ENCODE data around the gene GRB14. TPM values are rescaled to one million over a fixed set of nuclear protein-coding genes. Genes with fewer than 3 reads are reported as not detected.

GRB14 gene
- total RNA-seq, 1 donor from 2014 or later = 4.5 TPM

- Histone ChIP-seq H3K4me1 (no peaks in the 10 kb centered on the region), H3K4me3 (no peak overlapping the region), H3K79me2 (ENCODE audit: low read depth) (no peaks in the 10 kb centered on the region), H3K9ac (no peak overlapping the region), H3F3A (ENCODE audit: low read depth) (no peaks in the 10 kb centered on the region), H4K20me1 (ENCODE audit: low read depth) (no peaks in the 10 kb centered on the region), H2AFZ (replicated peaks) (no peak overlapping the region), H3K36me3 (no peaks in the 10 kb centered on the region), H3K4me2 (no peak overlapping the region), H3K9me3 (ENCODE audit: low read depth) (peaks cover 7% of the 10 kb centered on the region), H3K27me3 (no peaks in the 10 kb centered on the region), H3K27ac (no peak overlapping the region)
- H3K9me3 Mint-ChIP-seq = peaks cover 43% of the 10 kb centered on the region
- no peak overlapping the region for H3K4me3 Mint-ChIP-seq
- H3K36me3 Mint-ChIP-seq = peaks cover 1% of the 10 kb centered on the region
- H3K4me1 Mint-ChIP-seq = peaks cover 4% of the 10 kb centered on the region
- no peak for DNase-seq (ENCODE audit: low spot score)
- no peak overlapping the region for H3K27ac Mint-ChIP-seq
- no peak for TF ChIP-seq EZH2phosphoT487 (IDR thresholded peaks at IDR 0.05)
- peaks cover 4% of the 10 kb centered on the region for H3K27me3 Mint-ChIP-seq (ENCODE audit: insufficient read depth, low read depth)
Measured at GRCh38 chr2:164515734-164516133, 105.5 kb downstream of the GRB14 start.

- no peak for DNase-seq (ENCODE audit: low spot score)
- Histone ChIP-seq H3F3A (ENCODE audit: low read depth) (no peaks in the 10 kb centered on the region), H3K4me1 (no peaks in the 10 kb centered on the region), H4K20me1 (ENCODE audit: low read depth) (no peaks in the 10 kb centered on the region), H3K9ac (no peak overlapping the region), H3K9me3 (ENCODE audit: low read depth) (peaks cover 7% of the 10 kb centered on the region), H3K4me2 (no peak overlapping the region), H3K27me3 (no peaks in the 10 kb centered on the region), H3K79me2 (ENCODE audit: low read depth) (no peaks in the 10 kb centered on the region), H2AFZ (replicated peaks) (no peak overlapping the region), H3K27ac (no peak overlapping the region), H3K36me3 (no peaks in the 10 kb centered on the region), H3K4me3 (no peak overlapping the region)
- H3K27ac Mint-ChIP-seq = no peak overlapping the region
- peaks cover 4% of the 10 kb centered on the region for H3K4me1 Mint-ChIP-seq
- H3K9me3 Mint-ChIP-seq = peaks cover 38% of the 10 kb centered on the region
- peaks cover 1% of the 10 kb centered on the region for H3K36me3 Mint-ChIP-seq
- TF ChIP-seq EZH2 (IDR thresholded peaks at IDR 0.05) (no peak), EZH2phosphoT487 (IDR thresholded peaks at IDR 0.05) (no peak), CTCF (IDR thresholded peaks at IDR 0.05) (no peak)
- H3K4me3 Mint-ChIP-seq = no peak overlapping the region
- H3K27me3 Mint-ChIP-seq (ENCODE audit: insufficient read depth, low read depth) = peaks cover 5% of the 10 kb centered on the region
Measured at GRCh38 chr2:164515030-164515429, 106.3 kb downstream of the GRB14 start.

GRCh38 chr2:164514491-164514890 is 106.8 kb downstream of the GRB14 start:
- Histone ChIP-seq H3K27ac (no peak overlapping the region), H3K9me3 (ENCODE audit: low read depth) (peaks cover 7% of the 10 kb centered on the region), H3K27me3 (no peaks in the 10 kb centered on the region), H3F3A (ENCODE audit: low read depth) (no peaks in the 10 kb centered on the region), H3K9ac (no peak overlapping the region), H3K4me2 (no peak overlapping the region), H3K4me3 (no peak overlapping the region), H2AFZ (replicated peaks) (no peak overlapping the region), H4K20me1 (ENCODE audit: low read depth) (no peaks in the 10 kb centered on the region), H3K4me1 (no peaks in the 10 kb centered on the region), H3K36me3 (no peaks in the 10 kb centered on the region), H3K79me2 (ENCODE audit: low read depth) (no peaks in the 10 kb centered on the region)
- Mint-ChIP-seq H3K27ac (no peak overlapping the region), H3K36me3 (peaks cover 1% of the 10 kb centered on the region), H3K4me3 (no peak overlapping the region), H3K4me1 (peaks cover 4% of the 10 kb centered on the region), H3K27me3 (ENCODE audit: insufficient read depth, low read depth) (peaks cover 5% of the 10 kb centered on the region), H3K9me3 (peaks cover 36% of the 10 kb centered on the region)
- DNase-seq (ENCODE audit: low spot score) = no peak
- no peak for TF ChIP-seq EZH2phosphoT487 (IDR thresholded peaks at IDR 0.05)
- TF ChIP-seq EZH2 (IDR thresholded peaks at IDR 0.05) = no peak
- no peak for TF ChIP-seq CTCF (IDR thresholded peaks at IDR 0.05)

- H3K4me2 ChIP-seq = no peak overlapping the region
- H3K9me3 ChIP-seq (ENCODE audit: low read depth) = no peaks in the 10 kb centered on the region
- Mint-ChIP-seq H3K27ac (no peak overlapping the region), H3K36me3 (peaks cover 1% of the 10 kb centered on the region), H3K27me3 (ENCODE audit: insufficient read depth, low read depth) (peaks cover 5% of the 10 kb centered on the region), H3K9me3 (peaks cover 26% of the 10 kb centered on the region), H3K4me1 (peaks cover 4% of the 10 kb centered on the region), H3K4me3 (no peak overlapping the region)
- no peaks in the 10 kb centered on the region for H4K20me1 ChIP-seq (ENCODE audit: low read depth)
- DNase-seq (ENCODE audit: low spot score) = no peak
- H3K27me3 ChIP-seq = no peaks in the 10 kb centered on the region
- H3F3A ChIP-seq (ENCODE audit: low read depth) = no peaks in the 10 kb centered on the region
- H3K4me1 ChIP-seq = no peaks in the 10 kb centered on the region
- H3K79me2 ChIP-seq (ENCODE audit: low read depth) = no peaks in the 10 kb centered on the region
- H2AFZ ChIP-seq (replicated peaks) = no peak overlapping the region
- H3K4me3 ChIP-seq = no peak overlapping the region
- no peak for TF ChIP-seq EZH2phosphoT487 (IDR thresholded peaks at IDR 0.05)
- no peak for TF ChIP-seq EZH2 (IDR thresholded peaks at IDR 0.05)
- no peaks in the 10 kb centered on the region for H3K36me3 ChIP-seq
- no peak overlapping the region for H3K9ac ChIP-seq
- H3K27ac ChIP-seq = no peak overlapping the region
Measured at GRCh38 chr2:164512871-164513270, 108.4 kb downstream of the GRB14 start.
